ENCODE results near the gene NAPSA.

NAPSA gene

DNA sequence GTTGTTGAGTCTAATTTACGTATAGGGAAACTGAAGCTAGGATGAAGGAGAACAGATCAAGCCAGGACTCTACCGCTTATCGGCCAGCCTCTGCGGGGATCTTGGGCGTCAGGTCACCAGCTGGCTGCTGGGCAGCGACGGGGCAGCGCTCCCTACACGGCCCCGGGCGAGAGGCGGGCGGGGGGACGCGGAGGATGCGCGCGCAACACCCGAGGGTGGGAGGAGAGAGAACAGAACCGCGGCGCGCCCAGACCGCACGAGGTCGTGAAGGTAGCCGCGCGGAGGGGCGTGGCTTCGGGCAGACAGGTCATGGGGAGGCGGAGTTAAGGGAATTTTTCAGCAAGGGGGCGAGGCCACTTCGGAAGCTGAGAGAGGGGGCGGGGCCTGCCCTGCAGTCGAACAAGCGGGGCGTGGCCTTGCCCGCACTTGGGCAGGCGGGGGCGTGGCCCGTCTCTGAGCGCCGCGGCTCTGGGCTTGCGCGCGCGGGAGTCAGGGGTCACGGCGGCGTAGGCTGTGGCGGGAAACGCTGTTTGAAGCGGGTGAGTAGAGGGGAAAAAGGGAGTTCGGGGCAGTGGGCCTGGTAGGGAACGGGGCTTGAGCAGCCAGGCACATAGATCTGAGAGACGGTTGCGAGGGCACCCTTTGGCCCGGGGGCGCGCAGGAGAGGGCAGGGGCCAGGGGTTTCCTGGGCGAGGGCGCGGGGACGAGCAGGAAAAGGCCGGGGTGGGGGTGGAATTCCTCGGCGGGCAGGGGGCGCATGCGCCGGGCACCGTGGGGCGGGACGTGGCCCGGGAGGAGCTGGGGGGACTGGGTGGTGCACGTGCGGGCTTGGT is 18.6 kb upstream of the NAPSA start, which contains the start of gene POLD1:
TSS of gene POLD1 (plus strand) at position 496 of the 833 bp plus-strand sequence. CDS start 14,505 bp downstream, outside the sequence.
- DNase-seq: peak; percentile 97

- DNase-seq: no peak
Observed at GRCh38 chr19:50383001-50383851, 17.8 kb upstream of the NAPSA start.

DNA sequence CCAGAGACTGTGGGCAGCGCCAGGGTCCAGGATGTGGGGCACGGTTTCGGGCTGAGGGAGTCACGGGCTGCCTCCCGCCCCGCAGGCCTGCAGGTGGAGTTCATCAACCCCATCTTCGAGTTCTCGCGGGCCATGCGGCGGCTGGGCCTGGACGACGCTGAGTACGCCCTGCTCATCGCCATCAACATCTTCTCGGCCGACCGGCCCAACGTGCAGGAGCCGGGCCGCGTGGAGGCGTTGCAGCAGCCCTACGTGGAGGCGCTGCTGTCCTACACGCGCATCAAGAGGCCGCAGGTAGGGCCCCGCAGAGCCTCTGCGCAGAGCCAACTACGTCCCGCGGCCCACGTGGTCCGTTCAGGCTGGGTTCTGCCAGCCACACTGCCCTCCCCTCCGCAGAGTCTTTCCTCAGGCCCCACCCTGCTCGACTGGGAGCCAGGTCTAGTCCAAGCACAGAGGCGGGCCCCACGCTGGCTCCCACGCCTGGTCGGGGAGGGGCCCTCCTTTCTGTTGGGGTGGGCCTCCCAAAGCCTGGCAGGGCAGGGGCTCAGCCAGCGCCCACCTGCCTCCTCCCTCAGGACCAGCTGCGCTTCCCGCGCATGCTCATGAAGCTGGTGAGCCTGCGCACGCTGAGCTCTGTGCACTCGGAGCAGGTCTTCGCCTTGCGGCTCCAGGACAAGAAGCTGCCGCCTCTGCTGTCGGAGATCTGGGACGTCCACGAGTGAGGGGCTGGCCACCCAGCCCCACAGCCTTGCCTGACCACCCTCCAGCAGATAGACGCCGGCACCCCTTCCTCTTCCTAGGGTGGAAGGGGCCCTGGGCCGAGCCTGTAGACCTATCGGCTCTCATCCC is 16.7 kb upstream of the NAPSA start:
- DNase-seq: no peak

DNA sequence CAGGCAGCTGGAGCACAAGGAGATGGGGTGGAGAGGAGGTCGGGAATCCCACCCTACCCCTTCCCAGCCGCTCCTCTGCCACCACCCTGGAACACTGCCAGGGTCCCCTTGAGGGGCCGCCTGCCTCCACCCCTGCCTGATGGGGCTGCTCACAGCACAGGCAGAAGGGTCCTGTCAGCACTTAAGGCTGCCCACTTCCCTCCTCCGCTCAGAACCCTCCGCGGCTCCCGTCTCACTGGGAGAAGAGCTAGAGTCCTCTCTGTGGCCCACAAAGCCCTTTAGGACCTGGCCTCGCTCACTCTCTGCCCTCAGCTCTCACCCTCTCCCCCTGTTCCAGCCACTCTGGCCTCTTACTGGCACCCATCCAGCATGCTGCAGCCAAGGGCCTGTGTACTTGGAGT is 15.3 kb upstream of the NAPSA start:
- no peak for DNase-seq

DNA sequence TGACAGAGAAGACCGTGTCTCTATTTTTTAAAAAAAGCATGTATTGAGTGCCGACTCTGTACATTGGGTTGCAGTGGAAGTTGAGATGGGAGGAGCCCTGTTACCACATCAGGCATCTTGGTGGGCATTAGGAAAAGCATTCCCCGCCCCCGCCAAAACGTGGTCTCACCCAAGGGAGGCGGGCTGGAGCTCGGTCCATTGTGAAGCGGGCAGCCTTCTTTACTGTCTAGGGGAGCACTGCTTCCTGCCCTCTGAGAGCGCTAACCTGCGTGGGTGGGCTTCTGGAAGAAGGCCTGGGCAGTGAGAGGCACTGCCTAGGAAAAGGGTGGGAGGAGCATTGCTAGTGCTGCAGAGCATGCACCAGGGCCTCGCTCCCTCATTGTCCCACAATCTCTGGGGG is 14.7 kb upstream of the NAPSA start:
- no peak for DNase-seq

DNA sequence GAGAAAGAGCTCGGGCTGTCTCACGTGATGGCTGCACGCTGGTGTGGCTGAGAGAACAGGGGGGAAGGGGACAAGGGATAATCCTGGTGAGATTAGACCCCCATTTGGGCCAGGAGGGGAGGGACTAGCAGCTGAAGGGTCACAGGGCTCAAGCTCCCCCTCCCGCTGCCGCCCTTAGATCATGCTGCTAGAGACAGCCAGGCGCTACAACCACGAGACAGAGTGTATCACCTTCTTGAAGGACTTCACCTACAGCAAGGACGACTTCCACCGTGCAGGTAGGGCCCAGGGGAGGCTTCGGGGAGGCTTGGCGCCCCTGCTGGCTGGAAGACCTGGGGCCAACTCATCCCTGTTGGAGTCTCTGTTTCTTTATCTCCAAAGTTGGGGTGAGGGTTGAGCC is 14.2 kb upstream of the NAPSA start:
- no peak for DNase-seq

GRCh38 chr19:50378863-50379236 is 13.4 kb upstream of the NAPSA start:
- no peak for DNase-seq

DNA sequence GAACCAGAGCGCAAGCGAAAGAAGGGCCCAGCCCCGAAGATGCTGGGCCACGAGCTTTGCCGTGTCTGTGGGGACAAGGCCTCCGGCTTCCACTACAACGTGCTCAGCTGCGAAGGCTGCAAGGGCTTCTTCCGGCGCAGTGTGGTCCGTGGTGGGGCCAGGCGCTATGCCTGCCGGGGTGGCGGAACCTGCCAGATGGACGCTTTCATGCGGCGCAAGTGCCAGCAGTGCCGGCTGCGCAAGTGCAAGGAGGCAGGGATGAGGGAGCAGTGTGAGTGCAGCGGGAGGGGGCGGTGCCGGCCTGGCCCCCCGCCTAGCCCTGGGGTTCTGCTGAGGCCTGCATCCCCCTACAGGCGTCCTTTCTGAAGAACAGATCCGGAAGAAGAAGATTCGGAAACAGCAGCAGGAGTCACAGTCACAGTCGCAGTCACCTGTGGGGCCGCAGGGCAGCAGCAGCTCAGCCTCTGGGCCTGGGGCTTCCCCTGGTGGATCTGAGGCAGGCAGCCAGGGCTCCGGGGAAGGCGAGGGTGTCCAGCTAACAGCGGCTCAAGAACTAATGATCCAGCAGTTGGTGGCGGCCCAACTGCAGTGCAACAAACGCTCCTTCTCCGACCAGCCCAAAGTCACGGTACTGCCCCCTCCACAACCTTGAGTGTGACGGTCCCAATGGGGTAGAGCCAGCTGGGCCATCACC is 12.9 kb upstream of the NAPSA start:
- no peak for DNase-seq

DNA sequence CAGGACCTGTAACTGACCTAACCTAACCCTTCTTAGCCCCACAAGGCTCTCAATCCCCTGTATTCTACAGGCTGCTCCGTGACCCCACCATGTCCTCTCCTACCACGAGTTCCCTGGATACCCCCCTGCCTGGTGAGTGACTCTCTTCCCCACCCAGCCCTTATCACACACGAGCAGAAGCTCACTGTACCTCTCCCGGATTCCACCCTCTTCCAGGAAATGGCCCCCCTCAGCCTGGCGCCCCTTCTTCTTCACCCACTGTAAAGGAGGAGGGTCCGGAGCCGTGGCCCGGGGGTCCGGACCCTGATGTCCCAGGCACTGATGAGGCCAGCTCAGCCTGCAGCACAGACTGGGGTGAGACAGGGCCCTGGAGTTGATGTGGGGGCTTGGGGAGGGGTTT is 12.1 kb upstream of the NAPSA start:
- no peak for DNase-seq

GRCh38 chr19:50377051-50377461 is 11.6 kb upstream of the NAPSA start:
- DNase-seq: peak; percentile 83

GRCh38 chr19:50376166-50377050 is 11.0 kb upstream of the NAPSA start, which contains the start of gene NR1H2:
Gene NR1H2 (plus strand): TSS chr19:50376457. CDS start chr19:50377606, 1,149 bp downstream.
- peak; percentile 96 for DNase-seq

GRCh38 chr19:50371914-50372475 is 6.6 kb upstream of the NAPSA start:
- no peak for DNase-seq

- DNase-seq: peak; percentile 76
Observed at GRCh38 chr19:50368649-50369570, 3.5 kb upstream of the NAPSA start.

- no peak for DNase-seq
Observed at GRCh38 chr19:50362656-50363424, 2.6 kb downstream of the NAPSA start.

DNA sequence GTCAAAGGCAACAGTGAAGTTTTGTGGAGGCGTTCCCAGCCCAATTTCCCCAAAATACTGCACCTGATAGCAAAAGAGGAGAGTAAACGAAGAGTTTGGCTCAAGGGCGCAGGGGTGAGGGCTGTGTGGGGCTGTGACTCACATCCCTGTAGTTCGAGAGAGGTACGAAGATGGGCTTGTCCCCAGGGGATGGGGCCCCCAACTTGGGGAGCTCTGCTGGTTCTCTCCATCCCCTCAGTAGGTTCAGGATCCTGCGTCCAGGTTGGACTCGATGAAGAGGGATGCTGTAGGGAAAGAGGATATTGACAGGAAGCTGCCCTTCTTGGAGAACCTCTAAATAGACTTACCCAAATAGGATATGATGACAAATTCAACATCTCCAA is 3.4 kb downstream of the NAPSA start:
- DNase-seq: no peak

GRCh38 chr19:50361290-50362029 is 4.0 kb downstream of the NAPSA start:
- DNase-seq: no peak

DNA sequence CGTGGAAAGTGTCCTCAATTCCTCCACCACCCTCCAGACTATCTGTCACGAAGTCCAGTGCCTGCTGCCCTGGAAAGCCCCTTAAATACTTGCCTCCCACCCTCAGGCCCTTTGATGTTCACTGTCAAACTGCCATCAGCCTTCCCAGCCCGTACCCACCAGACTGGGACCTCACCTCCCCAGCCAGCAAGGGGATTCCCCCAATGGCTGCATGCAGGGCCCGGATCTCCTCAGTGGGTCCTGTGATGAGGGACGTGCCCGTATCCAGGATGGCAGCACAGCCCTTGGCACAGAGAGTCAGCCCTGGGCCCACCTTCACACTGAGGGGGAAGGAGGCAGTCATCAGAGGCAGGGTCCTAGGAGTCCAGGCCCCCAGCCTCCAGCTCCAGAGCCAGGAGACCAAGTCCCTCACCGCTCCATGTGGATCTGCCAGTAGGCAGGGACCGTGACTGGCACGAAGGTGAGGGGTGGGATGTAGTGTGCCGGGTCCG is 6.1 kb downstream of the NAPSA start:
- no peak for DNase-seq

Data from NCI-H2171 treated with DMSO at 0.1 percent for 48 hours (cell line).